NCI-H1694 treated with DMSO at 0.1 percent for 48 hours (cell line): ENCODE measurements around the gene SDK2.

Experiments
- DNase-seq: peaks from one replicate; lab custom pipeline; 2025; lab: John Stamatoyannopoulos, UW

SDK2 gene

GRCh38 chr17:73555199-73555960 lies 88.9 kb downstream of the SDK2 start:
- peak; percentile 47 for DNase-seq

GRCh38 chr17:73554498-73554897 lies 89.7 kb downstream of the SDK2 start:
- DNase-seq: no peak

- DNase-seq: no peak
These were observed 90.9 kb downstream of the SDK2 start for GRCh38 chr17:73553311-73553710.

DNA sequence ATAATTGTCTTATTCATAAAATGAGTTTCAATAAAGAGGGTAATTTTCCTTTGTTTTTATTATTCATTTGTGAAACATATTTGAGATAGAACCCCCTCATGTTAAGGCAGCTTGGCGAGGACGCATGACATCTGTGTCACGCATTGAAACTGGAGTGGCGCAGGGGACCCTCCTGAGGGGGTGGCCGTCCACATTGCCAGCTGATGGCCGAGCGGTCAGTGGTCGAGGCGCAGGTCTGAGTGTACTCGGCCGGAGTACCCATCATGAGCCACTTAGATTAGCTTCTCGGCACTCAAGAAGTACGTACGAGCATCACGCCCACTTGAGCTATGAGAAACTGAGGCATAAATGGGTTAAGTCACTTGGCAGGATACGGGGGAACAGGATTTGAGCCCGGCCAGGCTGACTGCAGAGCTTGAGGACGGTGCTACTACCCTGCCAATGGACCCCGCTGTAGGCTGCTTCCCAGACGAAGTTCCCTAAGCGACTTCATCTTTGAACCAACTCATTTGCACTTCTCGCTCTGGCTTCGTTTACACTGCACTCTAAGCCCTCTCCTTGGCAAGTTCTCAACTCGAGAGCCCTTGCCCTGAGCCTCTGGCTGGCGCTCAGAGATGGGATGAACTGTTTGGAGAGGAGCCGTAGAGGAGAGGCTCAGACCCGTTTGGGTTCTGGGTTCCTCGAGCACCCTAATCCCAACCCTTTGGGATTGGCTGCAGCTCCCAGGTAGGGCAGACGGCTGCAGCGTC lies 91.8 kb downstream of the SDK2 start:
- no peak for DNase-seq

- DNase-seq: no peak
These were observed 92.5 kb downstream of the SDK2 start for GRCh38 chr17:73551759-73552158.

DNA sequence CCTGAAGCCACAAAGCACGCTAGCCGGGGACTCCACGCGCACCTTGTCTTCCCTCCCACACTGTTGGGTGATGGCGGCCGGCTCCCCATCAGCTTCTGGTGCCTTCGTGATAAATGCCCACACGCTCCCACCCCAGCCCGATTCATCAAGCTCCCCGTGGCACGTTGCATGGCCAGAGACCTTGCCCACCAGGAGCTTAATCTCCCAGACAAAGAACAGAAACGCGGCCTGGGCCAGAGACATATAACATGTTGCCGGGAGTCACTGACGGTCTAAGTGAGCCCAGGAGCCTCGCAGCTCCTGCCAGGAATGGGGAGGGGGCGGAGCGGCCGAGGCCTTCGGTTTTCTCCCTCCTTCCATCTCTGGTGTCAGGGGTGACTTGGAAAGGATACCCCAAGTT lies 93.1 kb downstream of the SDK2 start:
- DNase-seq: no peak

DNA sequence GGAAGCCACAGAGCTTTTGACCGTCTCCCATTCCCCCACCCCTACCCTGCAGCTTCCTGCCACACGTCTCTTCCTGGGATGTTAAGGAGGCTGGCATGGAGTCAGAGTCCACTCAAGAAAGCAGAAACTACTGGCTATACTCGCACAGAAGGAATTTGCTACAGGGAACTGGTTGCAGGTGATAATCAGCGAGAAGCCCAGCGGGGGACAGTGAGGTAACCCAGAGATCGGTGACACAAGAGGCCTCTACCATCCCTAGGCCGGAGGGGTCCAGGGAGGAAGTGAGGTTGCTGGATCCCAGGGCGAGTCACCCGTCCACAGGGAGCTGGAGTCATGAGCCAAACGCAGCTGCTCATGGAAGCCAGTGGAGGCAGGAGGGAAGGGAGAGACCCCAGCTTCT lies 93.7 kb downstream of the SDK2 start:
- no peak for DNase-seq

- no peak for DNase-seq
These were observed 94.3 kb downstream of the SDK2 start for GRCh38 chr17:73549841-73550430.

DNA sequence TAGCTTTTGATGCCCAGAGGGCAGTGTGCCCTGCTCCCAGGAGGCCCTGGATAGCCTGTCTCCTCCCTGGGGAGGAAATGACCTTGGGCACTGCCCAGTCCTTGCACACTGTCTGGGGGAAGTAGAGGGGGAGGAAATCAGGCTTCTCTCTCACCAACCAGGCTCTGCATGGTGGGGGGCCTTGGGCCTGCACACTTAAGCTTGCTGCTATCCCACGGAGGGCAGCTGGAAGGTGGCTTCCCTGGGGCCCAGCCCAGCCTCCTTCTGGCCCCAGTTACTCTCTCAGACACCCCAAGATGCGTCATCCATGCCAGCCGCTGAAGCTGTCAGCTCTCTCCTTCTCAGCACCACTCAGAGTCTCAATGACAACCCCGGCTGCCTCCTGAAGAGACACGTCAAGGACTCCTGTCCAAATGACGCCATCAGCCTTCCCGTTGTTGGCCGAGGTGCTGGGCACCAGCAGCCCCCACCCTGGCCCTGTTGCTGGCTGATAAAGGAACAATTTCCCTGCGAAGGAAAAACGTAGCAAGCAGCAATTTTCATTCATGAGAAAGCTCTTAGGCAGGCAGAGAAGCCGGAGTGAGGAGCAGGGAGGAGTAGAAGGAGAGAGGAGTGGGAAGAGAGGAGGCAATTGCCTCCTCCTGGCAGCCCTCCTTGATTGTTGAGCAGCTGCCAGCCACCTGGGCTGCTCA lies 95.5 kb downstream of the SDK2 start:
- DNase-seq: no peak

- no peak for DNase-seq
These were observed 96.5 kb downstream of the SDK2 start for GRCh38 chr17:73547790-73548189.

DNA sequence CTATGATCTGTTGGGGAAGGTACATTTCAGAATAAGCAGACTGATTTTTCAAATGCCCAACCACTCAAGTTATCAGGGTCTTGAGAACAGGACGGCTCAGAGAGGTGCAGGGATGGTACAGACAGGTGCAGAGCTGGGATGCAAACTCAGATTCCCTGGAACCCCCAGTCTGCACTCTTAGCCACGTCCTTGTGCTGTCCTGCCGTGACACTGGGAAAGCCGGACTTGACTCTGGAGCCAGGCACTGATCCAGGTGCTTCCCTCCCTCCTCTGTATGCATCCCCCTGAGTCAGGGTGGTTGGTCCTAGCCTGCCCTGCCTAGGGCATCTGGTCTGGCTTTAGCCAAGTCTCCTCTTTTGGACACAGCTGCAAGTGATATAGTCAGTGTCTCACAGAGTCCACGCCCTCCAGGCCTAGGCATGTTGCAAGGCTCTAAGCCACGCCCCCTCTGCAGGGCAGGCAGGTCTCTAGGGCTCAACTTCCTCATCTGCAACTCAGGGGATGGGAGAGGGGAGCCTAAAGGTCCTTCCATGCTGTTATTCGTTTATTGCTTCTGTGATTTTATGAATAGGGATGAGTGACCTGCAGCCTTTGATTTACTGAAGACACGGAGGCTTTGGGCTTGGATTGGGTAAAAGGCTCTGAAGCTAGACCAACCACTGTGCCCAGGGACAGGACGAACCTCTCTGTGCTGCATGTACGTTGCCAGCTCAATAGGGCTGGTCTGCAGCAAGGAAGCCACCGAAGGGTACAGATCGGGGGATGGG lies 97.3 kb downstream of the SDK2 start:
- no peak for DNase-seq

GRCh38 chr17:73546114-73546513 lies 98.1 kb downstream of the SDK2 start:
- DNase-seq: no peak

DNA sequence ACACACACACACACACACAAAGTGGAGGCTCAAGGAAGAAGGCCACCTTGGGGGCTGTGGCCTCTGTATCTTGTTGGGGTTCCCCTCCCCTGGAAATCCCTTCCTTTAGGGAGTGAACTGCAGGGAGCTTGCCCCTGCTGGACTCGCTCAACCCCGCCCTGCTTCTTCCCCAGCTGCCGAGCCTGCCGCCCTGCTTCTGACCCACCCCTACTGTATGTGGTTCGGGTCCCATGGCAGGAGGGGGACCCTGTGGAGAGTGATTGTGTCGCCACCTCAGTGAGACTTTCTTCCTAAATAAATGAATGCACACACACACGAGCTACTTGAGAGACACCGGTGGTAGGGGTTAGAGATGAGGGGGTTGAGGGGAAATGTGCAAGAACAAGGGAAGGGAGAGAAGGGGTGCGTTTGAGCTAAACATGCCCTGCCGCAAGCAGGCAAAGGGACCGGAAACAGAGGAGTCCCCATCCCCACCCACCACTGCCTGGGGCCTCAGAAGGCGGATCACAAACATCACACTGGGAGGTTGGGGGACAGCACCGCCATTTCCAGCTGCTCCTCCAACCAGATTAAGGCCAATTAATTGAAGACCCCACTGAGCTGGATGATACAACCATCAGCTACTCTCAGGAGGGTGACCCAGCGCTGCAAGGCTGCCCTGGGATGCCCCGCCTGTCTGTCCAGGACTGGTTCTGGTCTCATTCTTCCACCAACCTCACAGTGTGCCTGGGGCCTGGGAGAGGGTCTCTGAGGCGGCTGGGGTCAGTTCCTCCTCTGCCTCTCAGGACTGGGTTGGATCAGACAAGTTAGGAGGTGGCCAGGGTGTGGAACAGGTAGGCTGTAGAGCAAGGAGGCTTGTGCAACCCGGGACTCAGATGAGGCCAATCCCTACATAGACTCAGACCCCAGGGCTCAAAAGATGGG lies 98.9 kb downstream of the SDK2 start:
- DNase-seq: no peak

DNA sequence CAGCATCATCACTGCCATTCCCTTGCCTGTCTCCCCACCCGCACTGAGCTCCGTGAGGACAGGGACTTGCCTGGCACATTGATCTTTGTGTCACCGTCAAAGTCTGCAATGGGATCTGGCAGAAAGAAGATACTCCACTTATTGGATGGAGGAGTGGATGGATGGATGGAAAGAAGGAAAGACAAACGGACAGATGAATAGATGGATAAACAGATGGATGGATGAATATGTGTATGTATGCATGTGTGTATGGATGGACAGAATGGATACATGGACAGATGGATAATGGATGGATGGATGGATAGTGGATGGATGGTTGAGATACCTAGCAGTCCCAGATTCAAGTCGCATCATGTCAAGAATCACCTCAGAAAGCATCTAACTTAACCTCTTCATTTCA lies 99.9 kb downstream of the SDK2 start:
- no peak for DNase-seq

- DNase-seq: no peak
These were observed 101.9 kb downstream of the SDK2 start for GRCh38 chr17:73542323-73542722.

GRCh38 chr17:73541561-73541981 lies 102.7 kb downstream of the SDK2 start:
- DNase-seq: peak; percentile 87

- DNase-seq: peak; percentile 76
These were observed 103.1 kb downstream of the SDK2 start for GRCh38 chr17:73541111-73541510.

DNA sequence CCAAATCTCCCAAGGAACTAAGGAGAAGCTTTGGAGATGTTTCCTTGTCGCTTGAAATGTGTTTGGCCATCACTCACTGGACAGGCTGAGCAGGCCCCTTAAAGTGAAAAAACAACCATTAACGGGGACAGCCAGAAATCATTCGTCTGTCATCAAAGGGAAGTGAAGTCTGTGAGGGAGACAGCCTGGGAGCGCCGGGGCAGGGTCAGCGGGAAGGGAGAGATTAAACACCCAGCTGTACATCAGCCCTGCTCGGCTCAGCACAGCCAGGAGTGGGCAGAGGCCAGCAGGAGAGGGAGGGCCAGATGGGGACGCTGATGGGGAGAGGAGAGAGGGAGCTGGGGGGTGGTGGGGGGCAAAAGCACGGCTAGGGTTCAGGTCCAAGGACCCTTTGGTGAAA lies 105.1 kb downstream of the SDK2 start:
- no peak for DNase-seq

DNA sequence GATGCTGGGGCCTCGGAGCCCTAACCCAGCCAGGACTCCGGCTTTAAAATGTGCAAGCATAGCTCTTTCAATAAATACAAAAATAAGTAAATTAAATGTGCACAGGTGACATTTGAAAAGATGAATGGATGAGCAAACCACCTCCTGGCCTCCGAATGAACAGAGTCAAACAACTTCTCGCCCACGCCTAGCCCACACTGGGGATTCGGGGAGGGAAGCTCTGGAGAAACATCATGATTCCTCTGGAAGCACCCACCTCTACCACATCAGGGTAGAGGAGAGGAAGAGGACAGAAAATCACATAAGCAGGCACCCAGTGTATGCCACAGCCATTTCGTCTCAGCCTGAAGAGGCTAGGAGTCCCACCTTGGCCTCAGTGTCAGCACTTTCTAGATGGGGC lies 105.8 kb downstream of the SDK2 start:
- no peak for DNase-seq

GRCh38 chr17:73536700-73537605 lies 107.3 kb downstream of the SDK2 start:
- peak; percentile 25 for DNase-seq
